Right ventricle myocardium inferior (tissue), 1 donor: Measurements from ENCODE around the gene HLCS. TPM values are rescaled to one million over a fixed set of nuclear protein-coding genes. Genes with fewer than 3 reads are reported as not detected.
A peak's percentile ranks its signal among the peaks of the same experiment; 100 is the strongest.

Source experiments
- ATAC-seq: fragments of 200-7000 bp; cut with Tn5 transposase; one replicate; pipeline ENCODE4 v1.9.1; 2020; ENCODE audit warnings: mild to moderate bottlenecking, moderate library complexity
- DNase-seq: peaks from one replicate; pipeline ENCODE4 v3.0.0; 2021; ENCODE audit errors: missing footprints
- intact Hi-C: fragments of 100-400 bp; cut with DNase I; formaldehyde crosslinking; loops from one replicate; pipeline ENCODE4 v1.11.0; 2022
- total RNA-seq: library from RNA; stranded (reverse); fragmentation: NEBNext Ultra II Directional; extraction: Animal tissue kit (Norgen Biotek cat#: 25700); gene quantifications from one replicate; pipeline ENCODE4 v1.2.1, GENCODE V29; 2021
- donor health status: DM: no; HTN: yes; CAD: no; lungs with severe emphysema.

HLCS gene
- total RNA-seq, 1 donor from 2014 or later = 6.8 TPM

DNA sequence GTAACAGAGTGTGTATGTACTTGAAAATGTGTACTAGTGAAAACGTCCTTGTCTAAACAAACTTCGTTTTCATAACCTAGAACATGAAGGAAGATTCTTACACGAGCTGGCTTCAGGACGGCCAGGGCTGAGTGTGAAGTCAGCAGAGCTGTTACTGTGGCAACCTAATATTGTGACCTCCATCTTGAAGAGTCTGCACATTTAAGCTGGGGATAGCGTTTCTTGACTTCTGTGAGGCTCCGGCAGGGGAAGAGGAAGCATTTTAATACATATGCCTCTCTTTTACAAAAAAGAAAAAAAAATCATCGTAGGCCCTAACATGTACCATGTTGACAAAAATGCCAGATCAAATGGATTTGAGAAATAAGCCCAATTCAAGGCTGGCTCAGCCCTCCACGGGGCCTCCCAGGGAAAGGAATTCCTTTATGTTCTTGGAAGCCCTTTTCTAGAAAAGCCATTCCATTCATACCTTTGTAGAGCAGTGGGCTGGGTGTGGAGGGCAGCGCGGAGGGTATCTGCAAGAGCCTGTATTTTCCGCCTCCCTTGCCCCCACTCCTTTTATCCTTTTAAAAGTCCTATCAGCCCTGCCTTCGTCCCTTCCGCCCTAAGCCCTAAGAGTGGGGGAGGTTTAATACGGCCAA, 216.4 kb downstream of the HLCS start:
- ATAC-seq = peak; percentile 57
- DNase-seq = no peak
- intact Hi-C loops = loop anchor here (5.0 kb wide), 3 partner anchors 52 to 167 kb away; no protein-coding TSS in a partner anchor

DNA sequence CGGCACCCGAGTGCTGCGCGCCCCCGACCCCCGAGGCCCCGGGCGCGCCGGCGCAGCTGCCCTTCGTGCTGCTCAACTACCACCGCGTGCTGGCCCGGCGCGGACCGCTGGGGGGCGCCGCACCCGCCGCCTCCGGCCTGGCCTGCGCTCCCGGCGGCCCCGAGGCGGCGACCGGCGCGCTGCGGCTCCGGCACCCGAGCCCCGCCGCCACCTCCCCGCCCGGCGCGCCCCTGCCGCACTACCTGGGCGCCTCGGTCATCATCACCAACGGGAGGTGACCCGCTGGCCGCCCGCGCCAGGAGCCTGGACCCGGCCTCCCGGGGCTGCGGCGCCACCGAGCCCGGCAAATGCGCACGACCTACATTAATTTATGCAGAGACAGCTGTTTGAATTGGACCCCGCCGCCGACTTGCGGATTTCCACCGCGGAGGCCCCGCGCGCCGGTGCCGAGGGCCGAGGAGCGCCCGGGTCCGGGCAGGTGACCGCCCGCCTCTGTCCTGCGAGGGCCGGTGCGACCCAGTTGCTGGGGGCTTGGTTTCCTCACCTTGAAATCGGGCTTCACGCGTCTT, 218.6 kb downstream of the HLCS start:
- ATAC-seq (peak; percentile 67), DNase-seq (no peak)
- intact Hi-C loops = loop anchor here (5.0 kb wide), 3 partner anchors 54 to 169 kb away; no protein-coding TSS in a partner anchor

DNA sequence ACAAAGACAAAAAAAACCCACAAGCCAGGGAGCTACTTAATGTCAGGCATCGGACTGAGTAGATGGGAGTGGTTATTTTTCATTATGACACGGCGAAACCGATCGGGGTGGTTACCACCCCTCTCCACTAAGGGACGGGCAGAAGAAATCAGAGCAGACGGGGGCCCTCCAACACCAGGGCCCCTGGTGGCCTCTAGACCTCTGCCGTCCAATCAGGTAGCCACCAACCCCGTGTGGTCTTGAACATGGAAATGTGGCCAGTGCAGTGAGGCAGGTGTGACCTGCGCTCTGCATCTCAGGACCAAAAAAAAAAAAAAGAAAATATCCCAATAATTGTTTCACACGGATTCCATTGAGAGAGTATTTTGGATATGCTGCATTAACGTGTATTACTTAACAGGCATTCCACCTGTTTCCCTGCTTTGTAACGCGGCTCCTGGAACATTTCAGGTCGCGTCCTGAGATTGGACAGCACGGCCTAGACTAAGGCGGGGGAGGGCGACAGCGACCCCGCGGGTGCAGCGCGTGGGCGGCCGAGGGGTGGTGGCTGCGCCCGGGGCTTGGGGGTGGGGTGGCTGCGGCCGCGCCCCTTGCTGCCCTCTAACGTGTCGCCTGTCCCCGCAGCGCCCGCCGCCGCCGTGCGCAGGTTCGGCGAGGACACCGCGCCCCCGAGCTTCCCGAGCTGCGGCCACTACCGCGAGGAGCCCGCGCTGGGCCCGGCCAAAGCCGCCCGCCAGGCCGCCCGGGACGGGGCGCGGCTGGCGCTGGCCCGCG, 219.2 kb downstream of the HLCS start:
- DNase-seq = no peak
- intact Hi-C loops = loop anchor here (5.0 kb wide), 3 partner anchors 55 to 170 kb away; no protein-coding TSS in a partner anchor
- peak; percentile 29 for ATAC-seq

DNA sequence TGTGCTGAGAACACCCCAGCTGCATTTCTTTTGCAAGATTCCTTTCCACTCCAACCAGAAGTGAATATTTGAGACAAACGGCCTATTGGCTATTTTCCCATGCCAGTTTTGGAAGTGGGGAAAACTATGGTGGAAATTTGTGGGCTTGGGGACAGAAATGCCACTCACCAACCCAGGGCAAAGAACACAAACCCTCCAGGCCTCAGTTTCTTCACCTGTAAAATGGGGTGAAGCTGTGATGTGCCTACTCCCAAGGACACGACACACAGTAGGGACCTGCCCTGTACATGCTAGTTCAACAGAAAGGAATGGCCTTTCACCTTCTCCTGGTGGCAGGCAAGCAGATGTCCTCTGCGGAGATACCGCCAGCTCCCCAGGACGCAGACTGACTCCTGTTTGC, 221.0 kb downstream of the HLCS start:
- intact Hi-C loops = loop anchor here (5.0 kb wide), 3 partner anchors 57 to 172 kb away; no protein-coding TSS in a partner anchor
- DNase-seq = no peak
- no peak for ATAC-seq

DNA sequence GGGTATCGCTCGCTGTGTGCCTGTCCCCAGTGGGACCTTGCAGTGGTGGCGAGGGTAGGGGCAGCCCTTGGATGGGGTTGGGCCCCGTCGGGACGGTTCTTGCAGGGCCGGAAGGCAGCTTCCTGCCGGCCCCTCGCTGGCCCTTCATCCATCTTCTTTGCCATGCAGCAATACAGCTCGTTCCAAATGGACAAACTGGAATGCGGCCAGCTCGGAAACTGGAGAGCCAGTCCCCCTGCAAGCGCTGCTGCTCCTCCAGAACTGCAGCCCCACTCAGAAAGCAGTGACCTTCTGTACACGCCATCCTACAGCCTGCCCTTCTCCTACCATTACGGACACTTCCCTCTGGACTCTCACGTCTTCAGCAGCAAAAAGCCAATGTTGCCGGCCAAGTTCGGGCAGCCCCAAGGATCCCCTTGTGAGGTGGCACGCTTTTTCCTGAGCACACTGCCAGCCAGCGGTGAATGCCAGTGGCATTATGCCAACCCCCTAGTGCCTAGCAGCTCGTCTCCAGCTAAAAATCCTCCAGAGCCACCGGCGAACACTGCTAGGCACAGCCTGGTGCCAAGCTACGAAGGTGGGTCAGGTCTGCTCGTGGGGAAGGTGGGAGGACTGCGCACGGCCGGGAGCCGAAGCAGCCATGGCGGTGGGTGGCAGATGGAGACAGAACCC, 221.8 kb downstream of the HLCS start:
- intact Hi-C loops = loop anchor here (5.0 kb wide), 3 partner anchors 58 to 173 kb away; no protein-coding TSS in a partner anchor

DNA sequence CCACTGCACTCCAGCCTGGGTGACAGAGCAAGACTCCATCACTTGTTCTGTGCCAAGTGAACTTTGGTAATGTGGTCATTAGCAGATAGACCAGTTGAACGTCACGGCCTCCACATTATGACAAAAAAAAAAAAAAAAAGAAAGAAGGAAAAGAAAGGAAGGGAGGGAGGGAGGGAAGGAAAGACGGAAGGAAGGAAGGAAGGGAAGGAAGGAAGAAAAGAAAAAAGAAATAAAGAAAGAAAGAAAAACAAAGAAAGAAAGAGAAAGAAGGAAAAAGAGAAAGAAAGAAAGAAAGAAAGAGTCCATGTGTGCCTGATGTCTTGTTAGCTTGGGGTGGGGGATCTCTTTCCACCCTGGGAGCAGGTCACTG, 222.3 kb downstream of the HLCS start:
- no peak for ATAC-seq
- intact Hi-C loops = no loop called here
- no peak for DNase-seq

More for the DNA sequence above, 221.8 kb downstream of the HLCS start:
- no peak for DNase-seq
- ATAC-seq = peak; percentile 28

DNA sequence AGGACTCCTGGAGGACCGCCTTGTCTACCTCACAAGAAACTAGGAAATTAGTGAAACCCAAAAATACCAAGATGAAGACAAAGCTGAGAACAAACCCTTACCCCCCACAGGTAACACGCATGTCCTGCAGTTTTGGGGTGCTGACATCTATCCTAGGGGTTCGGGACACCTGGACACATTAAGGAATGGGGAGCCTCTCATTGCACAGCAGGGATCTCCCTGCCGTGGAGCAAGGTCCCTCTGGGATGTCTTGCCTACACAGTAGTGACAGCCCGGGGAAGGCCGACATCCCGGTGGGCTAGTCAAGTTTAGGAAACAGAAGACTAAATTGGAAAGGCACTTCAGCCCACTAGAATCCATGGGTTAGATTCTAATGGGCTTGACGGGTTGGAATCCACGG, 223.0 kb downstream of the HLCS start:
- intact Hi-C loops = no loop called here
- no peak for ATAC-seq
- DNase-seq = no peak

DNA sequence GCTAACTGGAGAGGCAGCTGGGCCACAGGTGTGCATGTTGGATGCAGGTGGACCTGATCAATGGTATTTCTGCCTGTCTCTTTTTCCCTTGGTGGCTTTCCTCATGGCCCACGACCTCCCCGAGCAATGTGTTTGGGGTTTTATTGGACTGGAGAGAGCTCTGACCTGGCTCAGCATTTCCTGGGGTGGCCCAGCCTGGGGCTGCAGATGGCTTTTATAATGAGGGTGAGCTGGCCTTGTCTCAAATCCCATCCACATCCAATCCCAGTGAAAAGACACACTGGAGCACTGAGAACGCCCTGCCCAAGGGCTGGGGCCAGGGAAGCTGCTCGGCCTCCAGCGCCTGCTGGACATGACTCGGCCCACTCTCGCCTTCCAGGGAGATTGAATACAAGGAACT, 223.5 kb downstream of the HLCS start:
- ATAC-seq (no peak), DNase-seq (no peak)
- intact Hi-C loops = no loop called here

DNA sequence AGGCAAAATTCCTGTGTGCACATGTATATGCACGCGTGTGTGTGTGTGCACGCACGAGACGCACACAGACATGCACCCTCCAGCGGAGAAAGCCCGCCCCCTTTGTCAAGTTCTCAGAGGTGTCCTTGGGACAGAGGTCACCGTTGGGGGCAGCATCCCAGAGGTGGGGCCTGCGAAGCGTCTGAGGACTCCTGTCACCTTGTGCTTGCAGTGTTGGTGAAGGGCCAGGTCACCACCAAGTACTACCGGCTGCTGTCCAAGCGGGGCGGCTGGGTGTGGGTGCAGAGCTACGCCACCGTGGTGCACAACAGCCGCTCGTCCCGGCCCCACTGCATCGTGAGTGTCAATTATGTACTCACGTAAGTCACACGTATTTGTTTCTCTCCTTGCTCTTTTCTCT, 225.0 kb downstream of the HLCS start:
- peak; percentile 65 for ATAC-seq
- DNase-seq = no peak
- intact Hi-C loops = no loop called here

DNA sequence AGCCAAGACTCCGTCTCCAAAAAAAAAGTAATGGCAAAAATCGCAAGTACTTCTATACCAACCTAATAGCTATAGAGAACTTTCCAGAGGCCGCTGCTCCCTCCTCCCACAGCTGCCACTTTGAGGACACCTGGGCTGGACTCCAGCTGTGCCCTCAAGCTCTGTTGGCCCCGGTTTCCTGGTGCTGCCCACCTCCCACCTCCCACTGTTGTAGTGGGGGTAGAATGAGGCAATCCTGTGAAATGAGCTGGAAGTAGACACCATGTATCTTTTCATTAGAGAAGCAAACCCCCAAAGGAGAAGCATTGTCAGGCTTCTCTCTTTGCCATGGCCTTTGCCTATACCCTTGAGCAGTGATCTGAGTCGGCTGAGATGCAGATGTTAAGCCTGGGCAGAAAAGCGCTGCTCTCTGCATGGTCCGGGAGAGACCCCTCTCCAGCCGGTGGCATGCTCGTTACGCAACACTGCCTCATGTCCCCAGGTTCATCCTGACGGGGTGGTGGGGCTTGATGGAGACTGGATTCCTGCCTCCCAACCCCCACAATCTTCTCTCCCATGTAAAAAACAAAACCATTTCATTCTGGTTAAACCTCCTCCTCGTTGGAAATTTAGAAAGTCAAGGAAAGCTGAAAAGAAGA, 227.9 kb downstream of the HLCS start:
- DNase-seq (no peak), ATAC-seq (no peak)
- intact Hi-C loops = no loop called here

DNA sequence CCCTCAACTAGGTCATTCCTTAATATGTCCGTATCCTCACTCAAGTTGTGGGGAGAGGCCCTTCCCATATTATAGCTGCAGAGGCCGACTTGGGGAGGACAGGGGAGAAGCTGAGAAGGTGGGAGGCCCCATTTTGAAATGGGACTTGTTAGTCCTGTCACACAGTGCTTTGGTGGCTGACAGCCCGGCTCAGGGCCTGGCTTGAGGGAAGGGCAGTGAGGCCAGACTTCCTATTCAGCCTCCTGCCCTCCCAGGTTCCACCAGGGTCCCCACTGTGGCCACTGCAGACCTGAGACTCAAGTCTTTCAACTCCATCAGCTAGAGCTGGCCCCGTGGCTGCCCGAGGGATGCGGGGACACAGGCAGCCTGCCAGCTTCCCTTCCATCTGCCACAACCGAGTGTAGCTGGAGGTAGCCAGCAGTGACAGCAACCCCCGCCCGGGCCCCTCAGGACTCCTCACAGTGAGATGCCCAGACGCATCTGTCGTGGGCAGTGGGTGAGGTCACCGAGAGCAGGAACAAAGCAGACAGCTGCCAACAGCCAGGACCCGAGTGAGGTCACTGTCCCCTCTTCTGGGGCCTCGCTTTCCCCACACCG, 230.6 kb downstream of the HLCS start:
- intact Hi-C loops = no loop called here
- DNase-seq (no peak), ATAC-seq (no peak)

DNA sequence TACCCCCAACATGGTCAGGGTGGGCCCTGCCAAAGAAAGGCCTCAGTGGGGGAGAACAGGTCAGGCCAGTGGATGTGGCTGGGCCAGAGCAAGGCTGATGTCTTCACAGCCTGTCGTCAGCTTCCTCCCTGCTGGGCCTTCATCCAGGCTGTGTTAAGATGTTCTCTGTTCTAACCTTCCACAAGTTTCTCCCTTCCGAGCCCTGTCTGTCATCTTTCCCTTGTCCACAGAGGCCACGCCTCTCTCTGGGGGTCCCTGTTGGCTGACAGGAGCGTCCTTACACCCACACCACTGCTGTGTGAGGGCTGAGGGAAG, 231.3 kb downstream of the HLCS start:
- no peak for ATAC-seq
- intact Hi-C loops = no loop called here
- DNase-seq = no peak

DNA sequence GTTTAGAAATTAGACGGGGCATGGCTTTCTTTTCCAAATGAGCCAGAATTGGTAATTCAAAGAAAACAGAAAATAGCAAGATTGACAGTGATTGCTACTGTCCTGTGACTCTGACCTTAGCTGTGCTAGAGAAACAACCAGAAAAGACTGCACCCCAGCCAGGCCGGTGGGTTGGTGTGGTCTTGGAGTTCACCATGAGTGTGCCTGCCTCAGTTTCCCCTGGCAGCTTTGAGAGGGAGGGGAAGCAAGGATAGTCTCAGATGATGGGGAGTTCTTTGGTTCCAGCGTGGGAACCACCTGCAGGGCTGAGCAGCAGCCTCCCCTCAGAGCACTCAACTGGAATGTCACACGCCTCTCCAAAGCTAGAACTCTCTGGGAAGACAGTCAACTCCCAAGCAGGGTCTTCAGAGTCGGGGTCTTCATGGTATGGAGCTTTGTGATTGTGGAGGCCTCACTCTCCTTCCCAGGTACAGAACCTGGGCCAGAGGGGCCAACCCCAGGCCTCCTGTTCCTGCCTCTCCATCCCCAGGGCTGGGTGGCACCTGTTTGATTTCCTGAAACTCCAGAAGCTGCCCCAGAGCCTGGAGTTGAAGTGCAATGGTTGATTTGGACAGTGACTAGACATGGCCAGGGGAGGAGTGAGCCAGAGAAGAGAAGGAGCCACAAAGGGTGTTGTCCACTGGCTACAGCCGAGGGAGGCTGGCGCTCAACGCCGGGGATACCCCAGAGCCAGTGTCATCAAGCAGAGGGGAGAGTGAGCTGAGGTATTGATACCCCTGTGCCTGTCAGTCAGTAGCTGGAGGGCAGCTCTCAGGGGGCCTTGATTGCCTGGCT, 231.9 kb downstream of the HLCS start:
- ATAC-seq = no peak
- no peak for DNase-seq
- intact Hi-C loops = no loop called here

DNA sequence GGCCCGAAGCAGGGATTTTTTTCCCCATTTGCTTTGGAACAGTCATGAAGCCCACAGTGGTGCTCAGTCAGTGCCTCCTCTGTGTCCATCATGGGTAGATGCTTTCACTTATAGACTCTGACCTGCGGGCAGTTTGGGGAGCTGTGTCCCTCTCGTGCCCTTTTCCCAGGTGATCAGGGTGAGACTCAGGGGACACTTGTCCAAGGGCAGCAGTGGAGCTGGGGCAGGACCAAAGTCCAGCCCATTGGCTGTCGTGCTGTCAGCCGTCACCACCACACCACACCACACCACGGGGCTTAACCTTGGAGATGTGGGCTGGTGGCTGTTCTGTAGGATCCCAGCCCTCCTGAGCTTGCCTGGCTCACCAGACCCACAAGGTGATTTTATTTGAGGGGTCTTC, 232.6 kb downstream of the HLCS start:
- intact Hi-C loops = no loop called here
- no peak for ATAC-seq

DNA sequence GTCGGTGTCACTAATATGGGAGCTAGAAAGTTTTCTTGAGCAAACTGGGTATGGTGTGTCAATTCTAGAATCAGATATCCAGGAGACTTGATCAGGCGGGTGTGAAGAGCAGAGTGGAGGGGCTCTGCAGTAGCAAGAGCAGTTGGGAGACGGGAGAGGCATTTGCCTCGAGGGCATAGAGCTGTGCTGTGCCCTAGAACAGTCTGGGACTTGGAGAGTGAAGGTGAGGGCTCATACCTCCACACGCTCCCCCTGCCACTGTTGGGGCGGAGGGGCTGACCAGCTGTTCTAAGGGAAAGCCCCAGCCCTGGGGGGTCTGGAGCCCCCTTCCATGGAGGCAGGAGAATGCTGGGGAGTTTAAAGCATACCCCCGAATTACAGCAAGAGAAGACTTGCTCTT, 233.7 kb downstream of the HLCS start:
- intact Hi-C loops = no loop called here
- no peak for ATAC-seq

More for the DNA sequence above, 232.6 kb downstream of the HLCS start:
- no peak for DNase-seq

DNA sequence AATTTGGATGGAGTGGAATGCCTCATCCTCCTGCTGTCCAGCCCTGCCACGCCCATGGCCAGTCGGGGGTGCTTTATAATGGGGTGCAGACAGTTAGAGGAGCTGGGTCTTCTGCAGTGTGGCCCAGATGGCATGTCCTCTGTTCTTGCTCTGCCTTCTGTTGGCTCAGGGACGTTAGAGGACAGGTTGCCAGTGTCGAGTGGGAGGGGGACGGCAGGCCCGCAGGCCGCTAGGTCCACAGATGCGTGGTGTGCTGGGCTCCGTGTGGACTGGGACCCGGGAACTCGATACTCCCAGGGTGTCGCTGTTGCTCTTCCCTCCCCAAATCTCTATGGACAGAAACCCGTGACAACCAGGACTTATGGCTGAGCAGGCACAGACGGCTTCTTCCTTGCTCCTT, 234.3 kb downstream of the HLCS start:
- intact Hi-C loops = no loop called here
- ATAC-seq (no peak), DNase-seq (no peak)

More for the DNA sequence above, 233.7 kb downstream of the HLCS start:
- DNase-seq = no peak

DNA sequence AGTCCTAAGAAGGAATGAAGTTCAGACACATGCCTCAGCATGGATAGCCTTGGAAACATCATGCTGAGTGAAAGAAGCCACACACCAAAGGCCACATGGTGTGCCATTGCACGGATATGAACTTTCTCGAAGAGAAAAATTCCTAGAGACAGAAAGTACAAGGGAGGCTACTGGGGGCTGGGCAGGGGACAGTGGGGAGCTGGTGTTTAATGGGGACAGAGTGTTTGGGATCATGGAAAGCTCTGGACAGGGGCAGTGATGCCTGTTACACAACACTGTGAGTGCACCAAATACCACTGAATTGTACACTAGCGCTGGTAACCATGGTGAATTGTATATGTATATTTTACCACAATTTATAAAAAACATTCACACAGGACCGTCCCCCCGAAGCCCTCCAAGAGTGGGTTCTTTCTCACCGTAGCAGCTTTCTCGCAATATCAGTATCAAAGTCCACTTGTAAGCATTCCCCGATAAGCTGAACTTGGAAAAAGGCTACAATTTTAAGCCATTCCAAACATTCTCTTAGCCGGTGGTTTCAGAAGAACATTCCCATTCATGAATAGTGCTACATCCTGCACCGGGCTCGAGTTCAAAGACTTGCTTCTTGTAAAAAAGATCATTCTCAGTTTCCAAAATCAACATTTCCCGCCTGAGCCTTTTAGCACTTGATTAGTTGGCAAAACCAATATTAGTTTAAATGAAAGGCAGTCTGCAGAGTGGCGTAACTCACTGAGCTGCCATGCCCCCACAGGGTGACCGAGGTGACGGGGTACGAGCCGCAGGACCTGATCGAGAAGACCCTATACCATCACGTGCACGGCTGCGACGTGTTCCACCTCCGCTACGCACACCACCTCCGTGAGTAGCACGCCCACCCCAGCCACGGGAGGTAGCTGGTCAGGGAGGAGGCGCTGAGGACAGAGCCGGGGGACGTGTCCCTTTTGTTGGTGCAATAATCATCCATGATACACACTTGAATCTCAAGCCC, 235.9 kb downstream of the HLCS start:
- no peak for ATAC-seq
- intact Hi-C loops = no loop called here

More for the DNA sequence above, 235.9 kb downstream of the HLCS start:
- no peak for DNase-seq
